Fibroblast of peridontal ligament (primary cell): ENCODE data around the gene KRT72.

ENCODE experiments used
- DNase-seq: peaks from one replicate; pipeline ENCODE4 v3.0.0-alpha.2; 2010; ENCODE audit errors: extremely low read depth

Gene KRT72

GRCh38 chr12:52630008-52630500 is 28.8 kb upstream of the KRT72 start:
- no peak for DNase-seq

- DNase-seq: no peak
These were observed 28.2 kb upstream of the KRT72 start for GRCh38 chr12:52629281-52630007.

DNA sequence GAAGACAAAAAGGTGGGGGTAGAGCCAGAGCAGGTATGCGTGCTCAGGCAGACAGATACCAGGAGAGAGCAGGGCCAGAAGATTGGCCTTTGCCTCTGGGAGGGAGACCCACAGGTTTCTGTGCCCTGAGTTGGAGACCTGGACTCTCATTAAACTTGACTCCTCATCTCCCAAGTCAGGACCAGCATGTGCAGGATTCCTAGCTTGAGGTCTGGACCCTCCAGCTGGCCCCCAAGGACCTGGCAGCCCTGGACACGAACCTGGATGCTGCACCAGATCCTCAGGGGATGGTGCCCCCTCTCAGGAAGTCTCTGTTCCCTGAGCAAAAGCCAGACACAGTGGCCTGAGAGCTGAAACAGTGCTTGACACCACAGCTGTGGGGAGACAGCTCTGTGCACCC is 27.6 kb upstream of the KRT72 start:
- DNase-seq: no peak

DNA sequence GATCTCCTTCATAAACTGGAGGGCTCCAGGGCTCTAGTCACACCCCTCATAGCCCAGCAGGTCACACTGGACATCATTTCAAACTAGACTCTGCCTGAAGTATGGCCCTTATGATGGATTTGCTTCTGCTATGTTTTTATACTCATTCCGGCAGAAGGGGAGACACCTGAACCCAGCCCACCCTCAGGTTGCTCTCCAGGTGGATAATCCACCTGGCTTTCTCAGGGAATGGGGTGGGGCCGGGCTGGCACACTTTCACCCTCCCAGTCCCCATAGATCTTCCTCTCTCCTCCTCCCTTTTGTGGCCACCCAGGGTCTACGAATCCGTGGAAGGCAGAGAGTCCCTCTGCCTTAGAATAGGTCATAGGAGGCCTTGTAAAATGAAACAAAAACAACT is 26.8 kb upstream of the KRT72 start:
- DNase-seq: no peak

GRCh38 chr12:52627395-52628110 is 26.3 kb upstream of the KRT72 start:
- DNase-seq: no peak

DNA sequence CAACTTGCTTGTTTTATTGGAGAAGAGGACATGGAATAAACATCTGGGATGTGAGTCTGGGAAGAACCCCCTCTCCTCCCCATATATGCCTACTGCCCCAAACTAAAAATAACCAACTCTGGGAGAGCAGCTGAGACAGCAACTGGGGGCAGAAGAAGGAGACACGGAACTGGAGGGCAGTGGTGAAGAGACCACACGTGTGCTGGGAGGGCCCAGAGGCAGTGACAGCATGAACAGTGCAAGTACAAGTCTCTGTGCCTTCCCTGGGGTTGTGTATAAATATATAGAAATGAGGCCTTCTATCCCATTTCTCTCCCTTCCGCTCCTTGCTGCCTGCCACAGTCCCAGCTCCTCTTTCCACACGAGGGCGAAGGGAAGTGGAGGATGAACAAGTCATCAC is 21.1 kb upstream of the KRT72 start:
- DNase-seq: no peak

- no peak for DNase-seq
These were observed 17.6 kb upstream of the KRT72 start for GRCh38 chr12:52618866-52619265.

DNA sequence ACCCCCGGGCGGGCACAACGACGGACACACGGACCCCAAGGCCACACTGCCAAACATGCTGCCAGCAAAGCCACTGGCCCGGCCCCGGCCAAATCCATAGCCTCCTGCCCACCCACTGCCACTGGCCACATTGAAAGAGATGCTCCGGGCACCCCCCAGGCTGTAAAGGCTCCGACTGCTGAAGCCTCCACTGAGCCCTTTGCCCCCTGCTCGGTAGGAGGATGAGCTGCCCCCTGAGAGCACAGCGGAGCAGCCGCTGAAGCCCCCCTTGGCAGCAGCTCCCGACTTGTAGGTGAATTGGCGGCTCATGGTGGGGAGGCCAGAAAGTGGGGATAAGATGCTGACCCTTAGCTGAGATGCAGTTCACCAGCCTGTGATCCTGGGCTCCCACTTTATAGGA is 17.0 kb upstream of the KRT72 start, which contains the start of gene KRT73:
Gene KRT73, minus strand, starts transcription at position 344 of the 400 bp plus-strand sequence. Its CDS starts 35 bp downstream, at position 309.
- no peak for DNase-seq

GRCh38 chr12:52617403-52617785 is 16.1 kb upstream of the KRT72 start:
- no peak for DNase-seq

DNA sequence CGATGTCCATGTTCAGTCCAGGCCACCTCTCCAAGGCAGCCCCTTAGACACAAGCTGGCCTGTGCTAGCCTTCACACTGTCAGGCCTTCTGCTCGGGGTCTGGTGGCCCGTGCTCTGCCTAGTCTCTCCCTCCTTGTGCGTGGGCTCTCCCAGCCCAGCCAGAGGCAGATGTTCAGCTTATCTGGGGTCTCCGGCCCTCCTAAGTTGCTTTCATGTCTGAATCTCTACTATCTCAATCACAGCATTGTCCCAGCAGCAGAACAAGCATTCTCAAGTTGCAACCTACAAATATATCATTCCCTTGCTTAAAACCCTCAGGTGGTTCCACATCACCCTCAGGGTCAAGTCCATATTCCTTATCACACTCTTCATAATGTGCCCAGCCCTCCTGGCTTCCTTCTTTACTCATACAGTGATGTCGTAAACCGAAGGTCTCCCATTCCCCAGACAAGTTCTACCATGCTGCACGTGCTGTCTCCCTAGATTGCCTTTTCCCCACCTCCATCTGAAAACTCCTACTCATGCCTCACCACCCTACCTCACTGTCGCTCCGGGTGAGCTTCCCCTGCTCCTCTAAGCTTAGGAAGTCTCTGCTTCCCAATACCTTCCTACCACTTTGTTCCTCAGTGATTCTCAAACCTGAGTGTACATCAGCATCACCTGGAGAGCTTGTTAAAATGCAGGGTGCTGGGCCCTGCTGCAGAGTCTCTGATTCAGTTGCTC is 15.6 kb upstream of the KRT72 start:
- DNase-seq: no peak

- no peak for DNase-seq
These were observed 14.6 kb upstream of the KRT72 start for GRCh38 chr12:52615912-52616311.

GRCh38 chr12:52615208-52615868 is 14.1 kb upstream of the KRT72 start:
- no peak for DNase-seq

GRCh38 chr12:52614381-52615207 is 13.3 kb upstream of the KRT72 start:
- no peak for DNase-seq

DNA sequence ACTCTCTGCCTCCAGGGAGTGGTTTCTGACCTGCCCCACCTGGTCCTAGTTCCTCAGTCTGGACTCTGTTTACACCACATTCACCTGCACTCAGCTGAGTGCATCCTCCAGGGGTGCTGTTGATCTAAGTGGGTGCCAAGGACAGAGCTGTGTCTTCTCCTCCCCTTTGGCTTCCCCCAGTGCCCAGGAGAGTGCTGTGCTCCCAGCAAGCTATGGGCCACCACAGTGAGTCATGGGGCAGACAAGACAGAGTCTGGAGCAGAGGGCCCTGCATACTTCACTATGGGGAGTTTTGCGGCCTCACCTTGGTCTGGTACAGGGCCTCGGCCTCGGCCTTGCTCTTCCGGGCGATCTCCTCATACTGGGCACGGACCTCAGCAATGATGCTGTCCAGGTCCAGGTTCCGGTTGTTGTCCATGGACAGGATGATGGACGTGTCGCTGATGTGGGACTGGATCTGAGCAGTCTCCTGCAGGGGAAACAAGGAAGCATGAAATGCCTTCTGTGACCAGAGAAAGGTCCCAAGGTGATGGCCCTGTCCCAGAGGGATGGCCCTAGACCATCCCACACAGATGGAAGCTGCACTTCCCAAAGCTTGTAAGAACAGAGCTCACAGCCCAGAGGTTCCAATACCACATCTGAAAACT is 12.2 kb upstream of the KRT72 start:
- no peak for DNase-seq

DNA sequence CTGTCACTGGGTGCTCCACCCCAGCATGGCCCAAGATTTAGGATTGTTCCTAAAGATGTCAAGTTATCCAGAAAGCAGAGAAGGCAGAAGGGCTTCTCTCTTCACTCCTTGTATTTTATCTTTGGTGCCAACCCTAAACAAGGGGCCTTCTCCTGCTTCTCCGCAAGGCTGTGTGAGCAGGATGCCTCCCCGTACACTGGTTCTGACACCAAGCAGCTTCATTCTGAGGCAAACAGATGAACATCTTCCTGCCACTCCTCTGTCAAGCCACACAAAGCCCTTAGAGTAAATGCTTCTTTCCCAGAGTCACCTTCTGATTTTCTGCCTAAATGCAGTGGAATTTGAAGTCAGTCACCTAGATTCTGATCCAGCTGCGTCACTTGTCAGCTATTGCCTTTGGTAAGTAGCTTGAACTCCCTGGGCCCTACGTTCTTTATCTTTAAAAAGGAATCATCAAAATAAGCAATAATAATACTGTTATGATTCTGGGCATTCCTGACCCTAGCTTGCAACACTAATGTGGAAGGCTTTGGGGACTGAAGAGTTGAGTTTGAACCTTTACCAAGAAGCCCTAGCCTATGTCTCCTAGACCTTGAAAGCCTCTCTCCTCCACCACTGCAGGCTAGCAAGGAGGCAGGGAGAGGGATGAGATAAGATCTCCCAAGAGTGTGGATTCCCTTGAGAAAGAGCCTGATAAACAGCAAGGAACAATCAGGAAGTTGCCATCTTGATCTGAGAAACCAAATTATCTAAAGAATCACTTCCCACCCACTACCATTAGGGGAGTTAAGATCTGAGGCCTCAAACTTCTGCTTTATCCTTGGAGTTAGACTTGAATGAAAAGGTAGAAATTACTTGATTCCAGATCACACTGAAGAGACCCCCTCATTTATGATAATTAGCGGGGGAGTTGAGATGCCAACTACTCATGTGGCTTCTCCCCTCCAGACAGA is 11.4 kb upstream of the KRT72 start:
- no peak for DNase-seq

GRCh38 chr12:52611080-52611468 is 9.8 kb upstream of the KRT72 start:
- DNase-seq: no peak

DNA sequence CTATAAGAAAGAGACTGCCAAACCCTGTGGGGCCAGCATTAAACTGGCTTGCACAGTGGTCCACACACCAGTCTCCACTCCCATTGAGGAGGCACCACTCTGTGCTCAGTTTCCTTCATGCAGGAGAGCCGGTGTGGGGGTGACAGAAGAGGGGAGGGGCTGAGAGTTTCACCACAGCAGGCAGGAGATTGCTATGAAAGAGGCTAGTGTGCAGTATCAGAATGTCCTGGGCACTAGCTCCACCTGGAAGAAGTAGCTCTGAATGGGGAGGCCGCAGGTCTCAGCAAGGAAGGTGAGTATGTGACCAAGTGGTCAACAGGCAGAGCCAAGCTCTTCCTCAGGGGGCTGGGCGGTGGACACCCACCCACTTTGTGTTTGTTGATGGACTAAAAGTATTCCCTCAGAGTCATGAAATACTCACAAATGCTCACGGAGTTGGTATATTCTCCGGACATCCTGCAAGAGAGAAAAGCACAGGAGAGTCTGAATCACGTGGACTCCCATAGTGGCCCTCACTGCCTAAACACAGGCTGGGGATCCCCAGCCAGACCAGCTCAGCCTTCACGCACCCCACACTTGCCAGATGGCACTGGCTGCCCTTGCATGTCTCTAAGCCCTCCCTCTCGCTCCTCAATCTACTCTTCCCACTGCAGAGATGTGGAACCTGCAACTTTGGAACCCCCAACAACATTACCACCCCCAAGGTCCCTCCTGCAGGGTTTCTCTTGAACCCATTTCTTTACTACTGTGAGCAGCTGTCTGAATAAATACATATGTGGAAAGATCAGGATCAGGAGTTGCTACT is 7.8 kb upstream of the KRT72 start:
- no peak for DNase-seq

DNA sequence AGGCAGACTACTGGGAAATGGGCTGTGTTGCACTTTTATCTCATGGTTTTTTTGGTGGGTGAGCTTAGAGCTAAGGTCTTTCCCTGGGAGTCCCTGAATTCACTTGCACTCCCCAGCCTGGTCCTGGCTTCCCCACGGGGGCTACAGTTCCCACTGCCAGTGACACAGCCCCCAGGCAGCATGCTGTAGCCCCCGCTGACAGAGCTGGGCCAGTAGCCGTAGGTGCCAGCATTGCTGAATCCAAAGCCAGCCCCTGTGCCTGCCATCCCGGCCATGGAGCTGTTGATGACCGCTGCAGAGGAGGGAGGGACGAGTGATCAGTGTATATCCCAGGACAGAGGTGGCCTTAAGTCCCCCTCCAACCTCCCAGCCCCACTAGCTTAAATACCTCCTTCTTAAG is 6.9 kb upstream of the KRT72 start:
- no peak for DNase-seq

GRCh38 chr12:52607314-52607713 is 6.1 kb upstream of the KRT72 start:
- no peak for DNase-seq
